Prostate gland (tissue), 2 donors: ENCODE results near the gene PPFIA2.

Experiments
- CTCF ChIP-seq, 4 experiments: fragments of 200-600 bp in 2 of 4; fragments of 450-650 bp in 2 of 4; sonication (generic) in 2 of 4; IDR thresholded peaks; 1 replicate in 3 of 4; 2 replicates in 1 of 4; pipeline ENCODE4 v1.5.1; 2016 to 2019; ENCODE audit warnings: antibody characterized with exemption in 4 of 4, mild to moderate bottlenecking in 2 of 4, moderate library complexity in 2 of 4
- POLR2AphosphoS5 ChIP-seq: sonication (generic); formaldehyde crosslinking; IDR thresholded peaks from one replicate; pipeline ENCODE4 v1.6.1; 2017; ENCODE audit warnings: antibody characterized with exemption

- no peak for TF ChIP-seq CTCF (IDR thresholded peaks at IDR 0.05)
- no peak for TF ChIP-seq POLR2AphosphoS5
Measured at GRCh38 chr12:81564237-81564636, 194.9 kb downstream of the PPFIA2 start.
